Body of pancreas (tissue), 4 donors: ENCODE measurements around the gene TCF12.

Experiments
- CTCF ChIP-seq, 7 experiments: fragments of 450-650 bp in 4 of 7; fragments of 200-600 bp in 3 of 7; sonication (generic) in 3 of 7; IDR thresholded peaks; one replicate each; pipeline ENCODE4 v1.5.1; 2016 to 2019; ENCODE audit warnings: antibody characterized with exemption in 7 of 7
- POLR2A ChIP-seq, 3 donors: fragments of 450-650 bp; IDR thresholded peaks; one replicate each; pipeline ENCODE4 v1.6.1; 2016; ENCODE audit warnings: antibody characterized with exemption in 3 of 3, mild to moderate bottlenecking in 2 of 3

GRCh38 chr15:57196865-57197264 lies 278.4 kb downstream of the TCF12 start:
- TF ChIP-seq POLR2A (IDR thresholded peaks at IDR 0.05) (no peak), CTCF (IDR thresholded peaks at IDR 0.05) (no peak)
